ENCODE data around the gene DLG2. TPM values are rescaled to one million over a fixed set of nuclear protein-coding genes. Genes with fewer than 3 reads are reported as not detected.
"Not testable (repeated sequence)": the region's sequence is repeated elsewhere in the genome, so short reads cannot be mapped to it uniquely, and the experiment has no call there.

DLG2 gene
- total RNA-seq, 2 experiments from 2014 or later, result 2.0 to 2.1 TPM

DNA sequence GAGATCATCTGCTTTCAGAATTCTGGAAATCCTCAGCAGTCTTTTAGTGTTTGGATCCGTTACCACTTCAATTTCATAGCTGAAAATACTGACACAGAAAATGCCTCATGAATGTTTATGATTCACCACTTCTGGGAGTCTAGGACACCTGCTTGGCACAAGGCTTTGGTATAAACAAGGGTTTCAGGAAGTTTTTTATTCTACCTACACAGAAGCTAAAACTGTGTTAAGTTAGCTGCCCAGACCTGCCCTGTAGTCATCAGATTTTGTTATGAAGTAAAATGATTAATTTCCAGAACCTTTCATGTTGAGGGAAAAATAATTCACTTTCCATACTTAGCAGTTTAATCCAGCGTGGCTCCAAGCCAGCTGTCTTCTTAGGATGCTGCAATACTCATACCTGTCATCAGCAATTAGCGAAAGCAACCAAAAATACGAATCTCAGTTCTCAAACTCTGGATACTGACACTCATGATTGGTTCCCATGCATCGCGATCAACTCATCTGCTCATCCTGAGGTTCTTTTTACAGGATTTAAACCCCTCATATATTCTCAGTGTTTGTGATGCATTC is 1882.4 kb downstream of the DLG2 start:
- Mint-ChIP-seq H3K4me3 (no peak overlapping the region), H3K27me3 (peaks cover 3% of the 10 kb centered on the region), H3K27ac (no peak overlapping the region), H3K36me3 (ENCODE audit: low read depth) (no peaks in the 10 kb centered on the region), H3K4me1 (ENCODE audit: low read depth) (no peaks in the 10 kb centered on the region), H3K9me3 (peaks cover 4% of the 10 kb centered on the region)
- DNase-seq, result no peak
- Histone ChIP-seq H3K27ac (ENCODE audit: low read depth in 1 of 2, low read length in 2 of 2) (no peak overlapping the region), H3K36me3 (ENCODE audit: insufficient read depth, low read length) (no peaks in the 10 kb centered on the region), H3K9me3 (ENCODE audit: control insufficient read depth in 1 of 2, insufficient read depth in 1 of 2, low read length in 2 of 2) (peaks cover 5 to 13% of the 10 kb centered on the region in 2 experiments), H3K4me3 (ENCODE audit: low read length) (no peak overlapping the region), H3K27me3 (ENCODE audit: control insufficient read depth in 1 of 2, insufficient read depth in 2 of 2, low read length in 2 of 2) (no peaks in the 10 kb centered on the region), H3K4me1 (ENCODE audit: insufficient read depth, low read length) (no peaks in the 10 kb centered on the region)
- ChIA-PET POLR2A (no interaction called here), CTCF (no interaction called here)
- intact Hi-C loops (cut with DNase I, micrococcal nuclease), result no loop called here
- ATAC-seq (ENCODE audit: poor library complexity), result no peak
- no peak for TF ChIP-seq CTCF (IDR thresholded peaks at IDR 0.05)

DNA sequence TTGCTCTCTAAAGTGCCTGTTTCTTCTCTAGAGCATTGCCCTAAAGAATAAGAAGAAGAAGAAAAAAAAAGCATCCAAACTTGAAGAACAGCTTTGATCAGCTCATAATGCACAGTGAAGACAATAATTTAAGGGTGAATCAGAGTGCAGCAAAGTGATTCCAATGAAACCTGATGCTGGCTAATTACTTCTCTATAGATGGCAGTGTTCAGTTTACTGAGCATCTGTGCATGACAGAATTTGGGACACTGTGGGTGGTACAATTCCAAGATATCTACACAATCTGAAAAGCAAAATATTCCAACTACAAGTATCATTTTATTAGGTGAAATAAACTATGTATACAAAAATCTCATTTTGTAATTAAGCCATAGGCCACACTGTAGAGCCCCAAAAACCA is 1890.5 kb downstream of the DLG2 start:
- intact Hi-C loops (cut with DNase I, micrococcal nuclease), result no loop called here
- DNase-seq (no peak), ATAC-seq (ENCODE audit: poor library complexity) (no peak)
- Histone ChIP-seq H3K4me1 (ENCODE audit: insufficient read depth, low read length) (no peaks in the 10 kb centered on the region), H3K27me3 (ENCODE audit: control insufficient read depth in 1 of 2, insufficient read depth in 2 of 2, low read length in 2 of 2) (no peaks in the 10 kb centered on the region), H3K4me3 (ENCODE audit: low read length) (no peak overlapping the region), H3K9me3 (ENCODE audit: control insufficient read depth in 1 of 2, insufficient read depth in 1 of 2, low read length in 2 of 2) (no peaks in the 10 kb centered on the region), H3K36me3 (ENCODE audit: insufficient read depth, low read length) (no peaks in the 10 kb centered on the region), H3K27ac (ENCODE audit: low read depth in 1 of 2, low read length in 2 of 2) (no peak overlapping the region)
- H3K27me3 Mint-ChIP-seq, result peaks cover 10% of the 10 kb centered on the region
- no peak for TF ChIP-seq CTCF (IDR thresholded peaks at IDR 0.05)
- no peak overlapping the region for H3K4me3 Mint-ChIP-seq
- ChIA-PET CTCF (no interaction called here), POLR2A (no interaction called here)
- no peak overlapping the region for H3K27ac Mint-ChIP-seq
- no peaks in the 10 kb centered on the region for H3K36me3 Mint-ChIP-seq (ENCODE audit: low read depth)
- H3K4me1 Mint-ChIP-seq (ENCODE audit: low read depth), result no peaks in the 10 kb centered on the region
- no peaks in the 10 kb centered on the region for H3K9me3 Mint-ChIP-seq

DNA sequence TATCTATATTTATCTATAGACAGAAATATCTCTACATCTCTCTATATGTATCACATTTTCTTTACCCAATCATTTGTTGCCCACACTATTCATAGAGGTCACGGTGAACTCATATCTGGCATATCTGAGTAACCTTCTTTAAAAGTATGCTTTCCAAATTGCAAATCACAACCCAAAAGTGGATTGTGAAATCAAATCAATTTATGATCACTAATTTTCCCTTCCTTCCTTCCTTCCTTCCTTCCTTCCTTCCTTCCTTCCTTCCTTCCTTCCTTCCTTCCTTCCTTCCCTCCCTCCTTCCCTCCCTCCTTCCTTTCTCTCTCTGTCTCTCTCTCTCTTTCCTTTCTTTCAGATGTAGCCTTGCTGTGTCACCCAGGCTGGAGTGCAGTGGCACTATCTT is 1893.0 kb downstream of the DLG2 start:
- H3K27ac ChIP-seq (ENCODE audit: low read depth in 1 of 2, low read length in 2 of 2), result no peak overlapping the region
- no peak for TF ChIP-seq CTCF (IDR thresholded peaks at IDR 0.05)
- Mint-ChIP-seq H3K27ac (no peak overlapping the region), H3K4me1 (ENCODE audit: low read depth) (no peaks in the 10 kb centered on the region), H3K27me3 (peaks cover 9% of the 10 kb centered on the region), H3K4me3 (no peak overlapping the region), H3K9me3 (no peaks in the 10 kb centered on the region), H3K36me3 (ENCODE audit: low read depth) (no peaks in the 10 kb centered on the region)
- intact Hi-C loops (cut with DNase I, micrococcal nuclease), result no loop called here
- H3K4me3 ChIP-seq (ENCODE audit: low read length), result no peak overlapping the region
- H3K4me1 ChIP-seq (ENCODE audit: insufficient read depth, low read length), result no peaks in the 10 kb centered on the region
- ChIA-PET CTCF (no interaction called here), POLR2A (no interaction called here)
- H3K36me3 ChIP-seq (ENCODE audit: insufficient read depth, low read length), result no peaks in the 10 kb centered on the region
- DNase-seq (no peak), ATAC-seq (ENCODE audit: poor library complexity) (no peak)
- no peaks in the 10 kb centered on the region for H3K9me3 ChIP-seq (ENCODE audit: control insufficient read depth in 1 of 2, insufficient read depth in 1 of 2, low read length in 2 of 2)
- H3K27me3 ChIP-seq (ENCODE audit: control insufficient read depth in 1 of 2, insufficient read depth in 2 of 2, low read length in 2 of 2), result no peaks in the 10 kb centered on the region

- H3K9me3 Mint-ChIP-seq; H3K36me3 ChIP-seq (ENCODE audit: insufficient read depth, low read length); H3K4me3 Mint-ChIP-seq; H3K27ac Mint-ChIP-seq; H3K27ac ChIP-seq (ENCODE audit: low read depth in 1 of 2, low read length in 2 of 2); H3K4me1 Mint-ChIP-seq (ENCODE audit: low read depth); H3K9me3 ChIP-seq (ENCODE audit: control insufficient read depth in 1 of 2, insufficient read depth in 1 of 2, low read length in 2 of 2); POLR2A ChIA-PET; intact Hi-C loops (cut with DNase I, micrococcal nuclease); H3K4me1 ChIP-seq (ENCODE audit: insufficient read depth, low read length); ATAC-seq (ENCODE audit: poor library complexity); H3K36me3 Mint-ChIP-seq (ENCODE audit: low read depth); DNase-seq; H3K4me3 ChIP-seq (ENCODE audit: low read length); H3K27me3 ChIP-seq (ENCODE audit: control insufficient read depth in 1 of 2, insufficient read depth in 2 of 2, low read length in 2 of 2): not testable (repeated sequence)
- H3K27me3 Mint-ChIP-seq, result peaks cover 11% of the 10 kb centered on the region
- CTCF ChIA-PET, result interaction anchor here (1.4 kb wide), 1 partner anchor 10 kb away, joined by 5 read pairs; no protein-coding TSS in a partner anchor
Measured at GRCh38 chr11:83731288-83731687, 1895.9 kb downstream of the DLG2 start.
